ACHN (cell line): ENCODE results near the gene SYK.

Source experiments
- DNase-seq: peaks from one replicate; pipeline ENCODE4 v3.0.0-alpha.2; 2015
- in situ Hi-C: cut with HindIII; loops from 2 replicates; pipeline ENCODE4 v1.10.0; 2017; ENCODE audit warnings: low sequenced_read_pairs, low pct_ligation_motif_present, low pct_unique_long_range_greater_than_20kb

Gene SYK

DNA sequence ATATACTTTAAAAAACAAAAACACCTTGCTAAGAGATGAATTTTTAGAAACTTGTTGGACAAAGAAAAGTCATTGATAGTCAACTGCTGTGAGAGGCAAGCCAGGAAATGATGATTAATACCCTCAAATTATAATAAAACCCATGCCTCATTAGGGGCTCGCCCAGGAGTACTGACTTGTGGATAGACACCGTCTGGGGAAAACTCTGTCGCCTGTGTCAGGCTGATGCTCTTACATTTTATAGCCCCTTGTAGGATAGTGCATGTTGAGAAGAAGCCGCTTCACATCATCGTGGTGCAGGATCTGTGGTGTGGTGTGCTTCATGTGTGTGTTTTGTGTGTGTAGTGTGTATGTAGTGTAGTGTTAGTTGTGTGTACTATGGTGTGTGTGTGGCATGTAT, 39.1 kb downstream of the SYK start:
- DNase-seq: no peak
- in situ Hi-C loops: no loop called here

DNA sequence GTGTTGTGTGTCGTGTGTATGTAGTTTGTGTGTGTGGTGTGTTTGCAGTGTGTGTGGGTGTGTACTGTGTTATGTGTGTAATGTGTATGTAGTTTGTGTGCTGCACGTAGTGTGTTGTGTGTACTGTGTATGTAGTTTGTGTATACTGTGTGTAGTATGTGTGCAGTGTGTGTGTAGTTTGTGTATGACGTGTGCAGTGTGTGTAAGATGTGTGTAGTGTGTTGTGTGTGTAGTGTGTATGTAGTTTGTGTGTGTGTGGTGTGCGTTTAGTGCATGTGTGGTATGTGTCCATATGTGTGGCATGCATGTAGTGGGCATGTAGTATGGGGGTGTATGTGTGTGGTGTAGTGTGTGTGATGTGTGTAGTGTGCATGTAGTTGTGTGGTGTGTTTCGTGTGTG, 39.6 kb downstream of the SYK start:
- DNase-seq: no peak
- in situ Hi-C loops: no loop called here

DNA sequence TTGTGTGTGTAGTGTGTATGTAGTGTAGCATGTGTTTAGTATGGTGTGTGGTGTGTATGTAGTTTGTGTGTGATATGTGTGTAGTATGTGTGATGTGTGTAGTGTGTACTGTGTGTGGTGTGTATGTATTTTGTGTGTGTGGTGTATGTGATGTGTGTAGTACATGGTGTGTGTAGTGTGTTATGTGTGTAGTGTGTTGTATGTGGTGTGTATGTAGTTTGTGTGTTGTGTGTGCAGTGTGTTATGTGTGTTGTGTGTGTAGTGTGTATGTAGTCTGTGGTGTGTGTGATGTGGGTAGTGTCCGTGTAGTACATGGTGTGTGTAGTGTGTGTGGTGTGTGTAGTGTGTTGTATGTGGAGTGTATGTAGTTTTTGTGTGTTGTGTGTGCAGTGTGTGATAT, 40.0 kb downstream of the SYK start:
- in situ Hi-C loops: no loop called here
- DNase-seq: no peak

DNA sequence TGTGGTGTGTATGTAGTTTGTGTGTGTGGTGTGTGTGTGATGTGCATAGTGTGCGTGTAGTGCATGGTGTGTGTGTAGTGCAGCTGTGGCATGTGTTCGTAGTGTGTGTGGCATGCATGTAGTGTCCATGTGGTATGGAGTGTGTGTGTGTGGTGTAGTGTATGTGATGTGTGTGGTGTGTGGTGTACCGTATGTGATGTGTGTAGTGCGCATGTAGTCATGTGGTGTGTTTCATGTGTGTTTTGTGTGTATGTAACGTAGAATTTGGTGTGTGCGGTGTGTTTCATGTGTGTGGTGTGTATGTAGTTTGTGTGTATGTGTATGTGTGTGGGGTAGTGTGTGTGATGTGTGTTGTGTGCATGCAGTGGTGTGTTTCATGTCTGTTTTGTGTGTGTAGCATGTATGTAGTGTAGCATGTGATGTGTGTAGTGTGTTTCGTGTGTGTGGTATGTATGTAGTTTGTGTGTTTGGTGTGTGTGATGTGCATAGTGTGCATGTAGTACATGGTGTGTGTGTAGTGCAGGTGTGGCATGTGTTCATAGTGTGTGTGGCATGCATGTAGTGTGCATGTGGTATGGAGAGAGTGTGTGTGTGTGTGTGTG, 40.7 kb downstream of the SYK start:
- in situ Hi-C loops: no loop called here
- DNase-seq: no peak

DNA sequence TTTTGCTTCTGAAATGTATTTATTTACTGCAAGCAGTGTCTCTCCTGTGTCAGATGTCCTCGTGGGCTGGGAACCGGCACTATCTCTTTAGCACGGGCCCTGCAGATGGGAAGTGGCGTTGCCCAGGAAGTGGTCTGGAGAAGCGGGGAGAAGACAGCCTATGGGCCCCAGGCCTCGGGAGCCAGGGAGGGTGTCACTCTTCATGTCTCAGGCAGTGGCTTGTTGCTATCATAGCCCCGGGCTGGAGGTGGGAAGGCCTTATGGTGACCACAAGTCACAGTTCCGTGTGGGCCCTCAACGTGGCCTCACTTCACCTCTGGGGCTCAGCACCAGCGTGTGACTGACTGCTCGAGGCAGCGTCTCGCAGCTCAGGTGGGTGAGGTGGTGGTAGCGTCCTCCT, 41.4 kb downstream of the SYK start:
- in situ Hi-C loops: no loop called here
- DNase-seq: no peak

DNA sequence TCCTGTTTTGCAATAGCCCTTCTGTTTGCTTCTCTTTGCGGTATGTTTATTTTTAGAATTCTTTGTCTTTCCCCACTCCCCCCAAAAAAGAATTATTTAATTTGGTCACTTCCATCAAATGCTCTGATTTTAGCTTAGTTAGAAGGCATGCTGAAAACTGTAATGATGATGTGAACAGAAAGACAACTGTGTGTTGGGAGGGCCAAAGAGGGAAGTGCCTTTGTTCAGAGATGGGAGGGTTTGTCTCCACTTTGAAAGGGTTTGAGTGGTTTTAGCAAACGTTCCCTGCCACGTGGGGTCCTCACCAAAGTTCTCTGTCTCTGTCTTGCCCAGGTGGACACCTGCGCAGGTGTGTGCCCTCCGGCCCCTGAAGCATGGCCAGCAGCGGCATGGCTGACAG, 41.9 kb downstream of the SYK start:
- in situ Hi-C loops: no loop called here
- DNase-seq: no peak

DNA sequence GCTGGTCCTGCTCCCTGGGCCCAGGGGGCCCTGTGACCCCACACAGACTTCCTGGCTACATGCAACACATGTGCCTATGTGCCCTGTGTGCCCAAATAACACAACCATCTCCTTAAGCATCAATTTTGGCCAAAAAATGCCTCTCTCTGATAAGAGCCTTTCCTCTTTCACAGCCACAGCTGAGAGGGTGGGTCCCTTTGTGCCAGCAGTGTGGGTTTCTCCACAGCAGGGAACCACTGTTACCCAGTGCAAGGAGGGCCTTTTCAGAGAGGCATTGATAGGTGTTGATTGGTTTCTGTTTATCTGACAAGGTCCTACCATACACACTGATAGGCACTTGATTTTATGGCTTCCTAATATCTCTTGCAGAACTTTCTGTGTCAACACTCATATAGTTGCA, 42.7 kb downstream of the SYK start:
- in situ Hi-C loops: no loop called here
- no peak for DNase-seq

DNA sequence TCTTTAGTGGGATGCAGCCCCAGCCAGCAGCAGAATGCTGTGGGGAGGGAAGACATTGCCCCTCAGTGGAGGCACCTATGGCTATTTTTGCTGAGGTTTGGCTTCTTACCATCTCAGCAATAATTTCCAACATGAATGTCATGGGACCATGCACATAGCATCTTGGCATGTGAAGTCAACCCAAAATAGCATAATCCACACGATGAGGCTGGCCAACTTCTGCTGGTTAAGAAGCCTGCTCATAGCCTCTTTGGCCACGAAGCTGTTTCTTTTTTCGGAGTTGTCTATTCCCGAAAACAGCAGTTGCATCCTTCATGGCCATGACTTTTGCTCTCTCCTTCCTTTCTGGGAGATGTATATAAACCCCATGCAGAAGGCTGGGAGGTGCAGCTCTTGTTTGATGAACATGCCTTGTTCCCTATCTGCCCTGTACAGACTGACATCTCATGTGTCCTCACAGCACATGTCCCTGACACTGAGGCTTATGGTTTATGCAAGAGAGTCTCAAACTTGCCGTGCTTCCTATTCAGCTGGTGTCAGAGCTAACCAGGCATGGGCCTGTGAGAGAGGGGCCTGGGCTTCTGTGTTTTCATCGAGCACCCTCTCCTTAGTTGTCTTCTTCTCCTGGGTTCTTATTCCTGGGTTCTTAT, 45.3 kb downstream of the SYK start:
- in situ Hi-C loops: no loop called here
- no peak for DNase-seq

DNA sequence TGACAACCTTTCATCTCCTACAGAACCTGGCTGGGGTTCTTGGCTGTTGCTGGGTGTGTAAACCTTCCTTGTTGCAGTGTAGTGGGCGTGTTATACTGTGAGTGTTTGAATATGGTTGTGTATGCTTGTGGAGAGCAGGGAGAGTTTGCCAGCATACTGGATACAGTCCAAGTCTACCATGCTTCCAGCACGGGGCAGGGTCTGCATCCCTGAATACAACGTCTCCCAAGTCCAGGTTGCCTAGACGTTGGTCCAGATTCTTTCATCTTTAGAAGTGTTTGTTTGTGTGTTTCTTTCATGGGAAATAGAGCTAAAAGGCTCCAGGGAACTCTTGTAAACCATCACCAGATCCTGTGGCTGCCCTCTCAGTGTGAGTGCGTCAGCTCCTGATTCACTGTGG, 46.4 kb downstream of the SYK start:
- no peak for DNase-seq
- in situ Hi-C loops: no loop called here

DNA sequence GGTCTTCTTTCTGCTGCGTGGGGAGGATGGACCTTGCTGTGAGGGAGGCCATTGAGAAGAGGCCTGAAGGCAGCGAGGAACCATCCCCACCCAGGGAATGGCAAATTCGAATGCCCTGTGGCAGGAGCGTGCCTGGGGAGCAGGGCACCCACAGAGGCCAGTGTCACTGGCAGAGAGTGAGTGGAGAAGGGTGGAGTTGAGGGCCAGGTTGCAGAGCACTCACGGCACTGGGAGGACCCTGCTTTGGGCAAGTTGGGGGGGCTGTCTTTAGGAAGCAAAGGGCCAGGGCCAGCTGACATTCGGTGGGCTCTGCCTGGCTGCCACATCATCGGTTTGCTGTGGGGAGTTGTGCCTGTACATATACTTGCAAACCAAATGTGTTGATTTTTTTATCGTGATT, 47.2 kb downstream of the SYK start:
- DNase-seq: no peak
- in situ Hi-C loops: no loop called here

DNA sequence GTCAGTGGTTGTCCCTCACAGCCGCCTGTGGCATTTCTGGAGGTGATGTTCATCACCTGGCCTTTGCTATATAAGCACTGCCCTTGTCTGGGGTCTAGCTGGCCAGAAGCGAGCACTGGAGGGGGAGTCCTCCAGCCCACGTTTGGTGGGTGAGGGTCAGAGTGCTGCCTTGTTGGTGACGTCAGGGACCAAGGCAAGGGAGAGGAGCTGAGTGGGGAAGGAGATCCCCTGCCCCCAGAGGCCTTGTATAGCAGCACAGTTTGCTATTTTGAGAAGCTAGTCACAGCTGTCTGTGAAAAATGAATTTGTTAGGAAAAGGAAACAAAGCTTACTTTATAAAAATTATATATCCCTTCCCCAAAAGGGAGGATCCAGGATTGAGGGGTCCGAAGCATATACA, 49.8 kb downstream of the SYK start:
- in situ Hi-C loops: no loop called here
- no peak for DNase-seq

DNA sequence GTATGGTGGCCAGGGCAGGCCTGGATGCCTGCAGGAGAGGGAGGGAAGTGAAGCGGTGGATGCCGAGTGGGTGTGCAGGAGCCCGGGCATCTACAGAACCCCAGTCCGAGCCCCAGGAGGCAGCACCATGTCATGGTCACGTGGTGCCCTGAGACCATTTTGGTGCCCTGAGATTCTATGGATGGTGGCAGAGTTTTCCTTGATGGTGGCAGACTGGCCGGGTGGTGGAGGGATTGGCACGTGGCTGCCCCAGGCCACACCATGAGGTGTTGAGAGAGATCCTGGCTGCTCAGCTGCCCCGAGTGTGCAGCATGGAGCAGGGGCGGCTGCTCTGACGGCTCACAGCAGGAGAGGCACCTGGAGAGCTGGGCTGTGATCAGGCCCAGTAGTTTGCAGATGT, 52.3 kb downstream of the SYK start:
- in situ Hi-C loops: no loop called here

DNA sequence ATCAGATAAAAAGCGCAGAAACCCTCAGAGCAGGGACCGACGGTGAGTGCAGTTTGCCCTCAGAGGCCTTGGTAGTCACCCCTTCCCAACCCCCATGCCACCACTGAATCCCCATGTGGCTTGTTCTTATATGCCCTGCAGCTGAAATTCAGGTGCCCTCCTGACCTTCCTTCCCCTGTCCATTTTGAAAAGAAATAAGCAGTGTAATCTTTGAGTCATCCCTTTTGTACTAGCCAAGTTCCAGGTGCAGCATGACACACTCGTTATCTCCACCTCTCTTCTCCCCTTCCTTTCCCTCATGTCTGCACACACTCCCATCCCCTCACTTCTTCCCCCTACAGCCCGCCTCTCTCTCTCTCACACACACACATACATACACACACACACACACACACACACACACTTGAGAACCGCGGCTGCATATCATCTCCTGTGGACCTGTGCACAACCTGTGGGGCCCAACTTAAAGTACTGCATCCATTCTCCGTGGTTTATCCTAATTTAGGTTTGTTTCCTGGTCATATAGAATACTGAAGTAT, 53.1 kb downstream of the SYK start:
- DNase-seq: no peak
- in situ Hi-C loops: no loop called here

More for the DNA sequence above, 52.3 kb downstream of the SYK start:
- DNase-seq: no peak

DNA sequence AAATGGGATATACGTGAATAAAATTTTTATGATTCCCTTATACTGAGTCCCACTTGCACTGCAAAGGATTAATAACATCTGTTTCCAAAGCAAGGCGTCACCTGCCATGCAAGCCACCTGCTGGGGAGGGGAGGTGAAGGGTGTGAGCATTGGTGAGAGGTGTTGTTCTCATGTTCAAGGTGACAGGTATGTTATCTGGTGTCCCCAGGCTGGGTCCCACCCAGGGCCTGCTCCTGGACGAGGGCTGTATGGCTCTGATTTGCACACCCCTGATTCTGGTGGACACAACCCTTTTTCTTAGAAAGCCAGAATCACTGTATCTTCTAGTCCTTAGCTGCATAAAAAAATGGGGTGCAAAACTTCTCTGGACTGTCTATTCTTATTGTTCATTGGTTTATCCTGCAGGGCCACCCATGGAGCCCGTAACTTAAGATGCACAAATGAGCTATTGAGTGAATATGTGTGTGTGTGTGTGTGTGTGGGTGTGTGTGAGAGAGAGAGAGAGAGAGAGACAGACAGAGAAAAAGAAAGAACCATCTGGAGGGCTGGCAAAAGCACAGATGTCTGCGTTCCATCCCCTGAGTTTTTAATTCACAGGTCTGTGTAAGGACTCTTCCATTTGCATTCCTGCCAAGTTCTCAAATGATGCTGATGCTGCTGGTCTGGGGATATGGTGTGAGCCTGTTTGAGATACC, 53.7 kb downstream of the SYK start:
- in situ Hi-C loops: no loop called here

DNA sequence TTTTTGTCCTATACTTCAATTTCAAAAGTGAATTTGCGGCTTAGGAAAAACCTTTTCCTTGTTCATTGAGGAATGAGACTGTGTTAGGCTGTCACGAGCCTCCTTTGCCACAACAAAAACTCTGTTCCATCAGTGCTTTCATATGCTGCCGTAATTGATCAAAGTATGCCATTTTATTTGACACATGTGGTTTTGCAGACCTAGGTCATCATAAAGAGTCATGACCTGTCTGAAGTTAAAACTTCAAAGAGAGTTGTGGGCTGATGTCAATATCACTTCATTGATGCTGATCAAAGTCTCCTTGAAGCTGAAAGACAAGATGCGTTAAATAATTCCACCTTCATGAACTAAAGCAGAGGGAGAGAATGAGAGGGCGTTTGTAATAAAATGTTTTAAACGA, 55.5 kb downstream of the SYK start:
- in situ Hi-C loops: no loop called here
- no peak for DNase-seq

More for the DNA sequence above, 53.7 kb downstream of the SYK start:
- DNase-seq: no peak

DNA sequence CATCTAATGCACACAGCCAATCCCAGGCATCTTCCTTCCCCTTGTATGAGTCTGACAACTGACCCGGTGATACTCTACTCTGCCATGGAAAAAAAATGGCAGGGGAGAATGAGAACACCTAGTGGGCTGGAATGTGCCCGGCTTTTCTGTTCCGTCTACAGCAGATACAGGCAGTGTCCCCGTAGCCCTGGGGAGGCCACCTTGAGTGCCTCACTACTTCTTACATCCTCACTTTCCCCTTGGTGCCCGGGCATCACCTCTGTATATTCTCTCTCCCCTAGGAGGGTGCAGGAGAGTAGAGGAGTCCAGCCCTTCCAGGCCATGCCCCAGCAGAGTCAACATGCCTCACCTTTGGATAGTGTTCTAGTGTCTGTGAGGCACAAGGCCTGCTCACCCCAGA, 56.2 kb downstream of the SYK start:
- no peak for DNase-seq
- in situ Hi-C loops: no loop called here

DNA sequence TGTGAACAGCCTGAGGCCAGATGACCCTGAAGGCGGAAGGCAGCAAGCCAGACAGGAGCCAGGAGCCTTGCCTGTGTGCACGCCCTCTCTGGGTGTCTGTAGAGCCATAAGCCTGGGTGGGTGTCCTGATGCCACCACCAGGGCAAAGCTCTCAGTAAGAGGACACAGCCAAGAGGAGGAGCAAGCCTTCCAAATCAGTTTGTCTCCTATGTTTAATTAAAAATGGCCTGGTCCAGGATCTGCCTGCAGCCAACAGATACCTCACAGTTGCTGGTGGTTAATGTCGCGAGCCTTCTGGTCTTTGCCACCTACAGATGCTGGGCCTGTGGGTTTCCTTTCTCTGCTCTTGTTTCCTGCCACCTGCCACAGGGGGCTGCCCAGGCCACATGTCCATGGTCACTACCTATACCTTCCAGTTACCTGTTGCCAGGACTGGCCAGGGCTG, 56.9 kb downstream of the SYK start:
- no peak for DNase-seq
- in situ Hi-C loops: no loop called here

DNA sequence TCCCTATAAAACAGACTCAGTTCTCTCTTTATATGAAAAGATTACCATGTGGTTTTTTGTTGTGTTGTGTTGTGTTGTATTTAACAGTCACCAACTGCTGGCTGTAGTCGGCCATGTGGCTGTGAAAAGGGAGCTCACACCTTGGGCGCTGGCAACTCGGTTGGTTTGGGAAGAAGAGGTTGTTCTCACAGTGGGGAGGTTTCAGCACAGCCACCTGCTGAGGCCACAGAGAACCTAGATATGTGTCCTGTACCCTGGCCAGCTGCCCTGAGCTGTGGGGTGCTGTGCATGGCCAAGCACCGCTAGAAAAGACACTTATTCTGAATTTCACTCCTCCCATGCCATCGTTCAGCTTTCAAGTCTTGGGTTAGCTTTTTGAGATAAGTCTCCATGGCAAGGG, 58.8 kb downstream of the SYK start:
- in situ Hi-C loops: no loop called here
- no peak for DNase-seq

DNA sequence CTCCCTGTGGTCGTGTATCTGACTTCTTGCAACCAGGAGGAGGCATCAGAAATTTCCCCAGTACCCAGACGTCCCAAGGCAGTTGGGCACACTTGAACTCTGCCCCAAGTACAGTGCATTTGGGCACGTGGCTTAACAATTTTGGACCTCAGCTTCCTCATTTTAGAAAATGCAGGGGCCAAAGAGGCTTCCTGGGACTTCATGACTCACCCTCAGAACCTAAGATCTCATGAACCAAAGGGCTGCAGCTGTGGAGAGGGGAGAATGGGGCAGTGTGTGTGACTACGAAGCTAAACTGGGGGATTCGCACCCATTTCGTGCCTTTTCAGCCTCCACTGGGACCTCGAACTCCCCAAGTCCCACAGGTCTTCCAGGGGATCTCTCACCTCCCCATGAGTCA, 59.2 kb downstream of the SYK start:
- no peak for DNase-seq
- in situ Hi-C loops: no loop called here

DNA sequence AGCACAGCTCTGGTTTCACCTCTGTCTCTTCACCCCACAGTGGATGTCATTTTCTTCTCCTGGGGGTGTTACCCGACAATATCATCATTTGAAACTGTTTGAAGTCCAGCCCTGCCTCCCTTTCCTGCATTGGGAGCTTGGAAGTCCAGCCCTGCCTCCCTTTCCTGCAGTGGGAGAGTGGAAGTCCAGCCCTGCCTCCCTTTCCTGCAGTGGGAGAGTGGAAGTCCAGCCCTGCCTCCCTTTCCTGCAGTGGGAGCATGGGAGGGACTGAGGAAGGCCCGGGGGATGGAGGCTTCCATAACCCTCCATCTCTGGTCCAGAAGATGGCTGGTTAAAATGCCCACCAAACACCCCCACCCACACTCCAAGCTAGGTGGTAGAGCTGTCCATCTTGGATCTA, 59.8 kb downstream of the SYK start:
- DNase-seq: no peak
- in situ Hi-C loops: no loop called here
